Activated naive CD4-positive, alpha-beta T cell treated with anti-CD3 and anti-CD28 coated beads for 36 hours (primary cell): ENCODE data around the gene CLASP2. TPM values are rescaled to one million over a fixed set of nuclear protein-coding genes. Genes with fewer than 3 reads are reported as not detected.
"Not testable (repeated sequence)": the region's sequence is repeated elsewhere in the genome, so short reads cannot be mapped to it uniquely, and the experiment has no call there.

Source experiments
- CTCF ChIA-PET: fragments of 350-600 bp; sonication (Branson Sonifier 250); formaldehyde crosslinking; loops from one replicate; lab custom pipeline; 2021; ENCODE audit warnings: antibody characterized with exemption; lab: Charles Lee
- DNase-seq: peaks from one replicate; pipeline ENCODE4 v3.0.0-alpha.2; 2020
- H3K27ac Mint-ChIP-seq: one replicate; pipeline ENCODE4 v1.8.0; 2021; ENCODE audit warnings: mild to moderate bottlenecking, mixed read lengths
- H3K27me3 Mint-ChIP-seq: one replicate; pipeline ENCODE4 v1.8.0; 2021; ENCODE audit warnings: low read depth, mixed read lengths
- H3K36me3 Mint-ChIP-seq: one replicate; pipeline ENCODE4 v1.8.0; 2021; ENCODE audit warnings: low read depth, mixed read lengths
- H3K4me1 Mint-ChIP-seq: one replicate; pipeline ENCODE4 v1.8.0; 2021; ENCODE audit warnings: low read depth, mixed read lengths
- H3K4me3 Mint-ChIP-seq: one replicate; pipeline ENCODE4 v1.8.0; 2021; ENCODE audit warnings: mild to moderate bottlenecking, moderate library complexity, mixed read lengths
- H3K9me3 Mint-ChIP-seq: one replicate; pipeline ENCODE4 v1.8.0; 2021; ENCODE audit warnings: mixed read lengths
- intact Hi-C: fragments of 100-400 bp; cut with micrococcal nuclease; formaldehyde crosslinking; loops from one replicate; pipeline ENCODE4 v1.15.1; 2023
- total RNA-seq, 2 experiments: library from RNA; stranded (reverse); gene quantifications; one replicate each; pipeline ENCODE4 v1.2.3, GENCODE V29; 2021

CLASP2 gene
- total RNA-seq, 2 experiments from 2014 or later: 40.4 to 41.4 TPM

GRCh38 chr3:33467786-33468185, 250.3 kb downstream of the CLASP2 start:
- Mint-ChIP-seq H3K27ac (peak overlapping the region; percentile 6), H3K27me3 (no peaks in the 10 kb centered on the region), H3K4me3 (no peak overlapping the region), H3K9me3 (peaks cover 1% of the 10 kb centered on the region), H3K4me1 (no peaks in the 10 kb centered on the region), H3K36me3 (peaks cover 9% of the 10 kb centered on the region)
- intact Hi-C loops: no loop called here
- no peak for DNase-seq
- CTCF ChIA-PET: no interaction called here

- Mint-ChIP-seq H3K27me3 (no peaks in the 10 kb centered on the region), H3K4me3 (no peak overlapping the region), H3K4me1 (no peaks in the 10 kb centered on the region), H3K27ac (no peak overlapping the region), H3K36me3 (peaks cover 13% of the 10 kb centered on the region), H3K9me3 (peaks cover 20% of the 10 kb centered on the region)
- no peak for DNase-seq
- CTCF ChIA-PET: no interaction called here
- intact Hi-C loops: no loop called here
Measured at GRCh38 chr3:33461097-33461496, 257.0 kb downstream of the CLASP2 start.

GRCh38 chr3:33459577-33459976, 258.5 kb downstream of the CLASP2 start:
- H3K27ac Mint-ChIP-seq, H3K4me3 Mint-ChIP-seq, H3K4me1 Mint-ChIP-seq, intact Hi-C loops, DNase-seq, CTCF ChIA-PET, H3K27me3 Mint-ChIP-seq: not testable (repeated sequence)
- Mint-ChIP-seq H3K9me3 (peaks cover 20% of the 10 kb centered on the region), H3K36me3 (peaks cover 12% of the 10 kb centered on the region)

GRCh38 chr3:33458446-33458845, 259.6 kb downstream of the CLASP2 start:
- intact Hi-C loops: no loop called here
- H3K27me3 Mint-ChIP-seq: no peaks in the 10 kb centered on the region
- no peak overlapping the region for H3K27ac Mint-ChIP-seq
- H3K4me1 Mint-ChIP-seq: no peaks in the 10 kb centered on the region
- DNase-seq: no peak
- H3K4me3 Mint-ChIP-seq: no peak overlapping the region
- CTCF ChIA-PET: no interaction called here
- H3K36me3 Mint-ChIP-seq: peaks cover 20% of the 10 kb centered on the region
- peaks cover 26% of the 10 kb centered on the region for H3K9me3 Mint-ChIP-seq

GRCh38 chr3:33456756-33457155, 261.3 kb downstream of the CLASP2 start:
- peaks cover 26% of the 10 kb centered on the region for H3K9me3 Mint-ChIP-seq
- DNase-seq: no peak
- CTCF ChIA-PET: no interaction called here
- H3K4me3 Mint-ChIP-seq: no peak overlapping the region
- H3K27me3 Mint-ChIP-seq: no peaks in the 10 kb centered on the region
- H3K27ac Mint-ChIP-seq: no peak overlapping the region
- peaks cover 18% of the 10 kb centered on the region for H3K36me3 Mint-ChIP-seq
- intact Hi-C loops: no loop called here
- no peaks in the 10 kb centered on the region for H3K4me1 Mint-ChIP-seq

GRCh38 chr3:33453331-33453761, 264.7 kb downstream of the CLASP2 start:
- no peak overlapping the region for H3K4me3 Mint-ChIP-seq
- DNase-seq: no peak
- peaks cover 12% of the 10 kb centered on the region for H3K36me3 Mint-ChIP-seq
- H3K4me1 Mint-ChIP-seq: no peaks in the 10 kb centered on the region
- H3K9me3 Mint-ChIP-seq: peaks cover 12% of the 10 kb centered on the region
- H3K27me3 Mint-ChIP-seq: no peaks in the 10 kb centered on the region
- intact Hi-C loops: no loop called here
- CTCF ChIA-PET: no interaction called here
- no peak overlapping the region for H3K27ac Mint-ChIP-seq

- H3K36me3 Mint-ChIP-seq, H3K9me3 Mint-ChIP-seq, CTCF ChIA-PET, H3K27ac Mint-ChIP-seq, H3K27me3 Mint-ChIP-seq, intact Hi-C loops, DNase-seq, H3K4me3 Mint-ChIP-seq: not testable (repeated sequence)
- H3K4me1 Mint-ChIP-seq: peaks cover 10% of the 10 kb centered on the region
Measured at GRCh38 chr3:33451994-33452393, 266.1 kb downstream of the CLASP2 start.

GRCh38 chr3:33447958-33448357, 270.1 kb downstream of the CLASP2 start:
- Mint-ChIP-seq H3K4me3 (no peak overlapping the region), H3K27ac (no peak overlapping the region), H3K9me3 (no peaks in the 10 kb centered on the region)

GRCh38 chr3:33447256-33447625, 270.8 kb downstream of the CLASP2 start:
- H3K9me3 Mint-ChIP-seq, DNase-seq, CTCF ChIA-PET, H3K27me3 Mint-ChIP-seq, intact Hi-C loops, H3K27ac Mint-ChIP-seq, H3K36me3 Mint-ChIP-seq: not testable (repeated sequence)
- H3K4me1 Mint-ChIP-seq: peaks cover 16% of the 10 kb centered on the region
- peak overlapping the region; percentile 76 for H3K4me3 Mint-ChIP-seq

More at GRCh38 chr3:33447958-33448357, 270.1 kb downstream of the CLASP2 start:
- intact Hi-C loops: no loop called here
- H3K27me3 Mint-ChIP-seq: no peaks in the 10 kb centered on the region
- no peaks in the 10 kb centered on the region for H3K36me3 Mint-ChIP-seq
- CTCF ChIA-PET: no interaction called here
- no peak for DNase-seq
- H3K4me1 Mint-ChIP-seq: peaks cover 16% of the 10 kb centered on the region

Other genes starting within 250 kb of the CLASP2 start
- 100 to 1,000 TPM; 126 to 127 TPM for gene PDCD6IP, start 80.4 kb upstream of the CLASP2 start, total RNA-seq